Endodermal cell (in vitro differentiated cells): ENCODE measurements around the gene STAT1. TPM values are rescaled to one million over a fixed set of nuclear protein-coding genes. Genes with fewer than 3 reads are reported as not detected.

Experiments
- DNase-seq: peaks from one replicate; pipeline ENCODE4 v3.0.0-alpha.2; 2017
- H3K27ac ChIP-seq: 2 replicates; pipeline ENCODE4 v1.5.1; 2013; ENCODE audit warnings: mild to moderate bottlenecking, low read depth, low read length, moderate library complexity
- H3K27me3 ChIP-seq: 2 replicates; pipeline ENCODE4 v1.6.1; 2013; ENCODE audit warnings: mild to moderate bottlenecking, low read length, moderate library complexity; ENCODE audit not compliant: insufficient read depth, control insufficient read depth, poor library complexity, severe bottlenecking
- H3K36me3 ChIP-seq: 2 replicates; pipeline ENCODE4 v1.7.0; 2013; ENCODE audit warnings: mild to moderate bottlenecking, low read length, moderate library complexity; ENCODE audit not compliant: control insufficient read depth, insufficient read depth
- H3K4me1 ChIP-seq: one replicate; pipeline ENCODE4 v1.7.0; 2013; ENCODE audit warnings: low read length; ENCODE audit not compliant: control insufficient read depth, insufficient read depth
- H3K4me3 ChIP-seq: 2 replicates; pipeline ENCODE4 v1.5.1; 2013; ENCODE audit warnings: mild to moderate bottlenecking, low read length, moderate library complexity
- H3K9ac ChIP-seq: 2 replicates; pipeline ENCODE4 v1.6.1; 2013; ENCODE audit warnings: mild to moderate bottlenecking, low read length, moderate library complexity; ENCODE audit not compliant: poor library complexity, severe bottlenecking; ENCODE audit errors: extremely low read depth
- H3K9me3 ChIP-seq: 2 replicates; pipeline ENCODE4 v1.6.1; 2013; ENCODE audit warnings: mild to moderate bottlenecking, low read length, moderate library complexity; ENCODE audit not compliant: control insufficient read depth
- H3K27ac Mint-ChIP-seq: 2 replicates; pipeline ENCODE4 v1.8.0; 2020; ENCODE audit warnings: mixed read lengths
- H3K27me3 Mint-ChIP-seq: 2 replicates; pipeline ENCODE4 v1.8.0; 2021; ENCODE audit warnings: mild to moderate bottlenecking, mixed read lengths; ENCODE audit not compliant: insufficient read depth
- H3K36me3 Mint-ChIP-seq: 2 replicates; pipeline ENCODE4 v1.8.0; 2020; ENCODE audit warnings: low read depth, mixed read lengths
- H3K4me1 Mint-ChIP-seq: 2 replicates; pipeline ENCODE4 v1.8.0; 2020; ENCODE audit warnings: mixed read lengths
- H3K4me3 Mint-ChIP-seq: 2 replicates; pipeline ENCODE4 v1.8.0; 2020; ENCODE audit warnings: mild to moderate bottlenecking, moderate library complexity, mixed read lengths
- H3K9me3 Mint-ChIP-seq: 2 replicates; pipeline ENCODE4 v1.8.0; 2020; ENCODE audit warnings: mild to moderate bottlenecking, mixed read lengths
- WGBS, 2 experiments: methylation state at CpG; one replicate each; pipeline versions ENCODE4 v1.1.5 to v1.1.7; 2013; ENCODE audit warnings: missing lambda C conversion rate in 2 of 2, mixed read lengths in 1 of 2; ENCODE audit not compliant: insufficient coverage in 1 of 2, insufficient read length in 1 of 2; 5-methylcytosine and 5-hydroxymethylcytosine counted together
- total RNA-seq, 2 donors: library from RNA; stranded (reverse); fragmentation: NEBNext Ultra II Directional in 1 of 2; extraction: Animal tissue kit (Norgen Biotek cat#: 25700) in 1 of 2; gene quantifications; 2 replicates in 1 of 2; 3 replicates in 1 of 2; pipeline ENCODE4 v1.2.1, GENCODE V29; 2021
- TF ChIP-seq, protein P1 (sequence below): fragments of 200-600 bp; sonication (generic); conservative IDR thresholded peaks from 2 replicates; pipeline ENCODE4 v1.5.0; 2021; ENCODE audit warnings: antibody characterized with exemption, mild to moderate bottlenecking

STAT1 gene
- total RNA-seq, 2 donors from 2014 or later, result 48.3 to 74.4 TPM

GRCh38 chr2:191008286-191008685 lies 5.7 kb downstream of the STAT1 start:
- DNase-seq, result no peak
- Histone ChIP-seq H3K9ac (no peak overlapping the region), H3K4me1 (no peaks in the 10 kb centered on the region), H3K36me3 (peaks cover 82% of the 10 kb centered on the region), H3K4me3 (no peak overlapping the region), H3K27me3 (no peaks in the 10 kb centered on the region), H3K27ac (no peak overlapping the region), H3K9me3 (peaks cover 5% of the 10 kb centered on the region)
- peaks cover 57% of the 10 kb centered on the region for H3K36me3 Mint-ChIP-seq
- H3K4me3 Mint-ChIP-seq, result no peak overlapping the region
- TF ChIP-seq, protein P1, sequence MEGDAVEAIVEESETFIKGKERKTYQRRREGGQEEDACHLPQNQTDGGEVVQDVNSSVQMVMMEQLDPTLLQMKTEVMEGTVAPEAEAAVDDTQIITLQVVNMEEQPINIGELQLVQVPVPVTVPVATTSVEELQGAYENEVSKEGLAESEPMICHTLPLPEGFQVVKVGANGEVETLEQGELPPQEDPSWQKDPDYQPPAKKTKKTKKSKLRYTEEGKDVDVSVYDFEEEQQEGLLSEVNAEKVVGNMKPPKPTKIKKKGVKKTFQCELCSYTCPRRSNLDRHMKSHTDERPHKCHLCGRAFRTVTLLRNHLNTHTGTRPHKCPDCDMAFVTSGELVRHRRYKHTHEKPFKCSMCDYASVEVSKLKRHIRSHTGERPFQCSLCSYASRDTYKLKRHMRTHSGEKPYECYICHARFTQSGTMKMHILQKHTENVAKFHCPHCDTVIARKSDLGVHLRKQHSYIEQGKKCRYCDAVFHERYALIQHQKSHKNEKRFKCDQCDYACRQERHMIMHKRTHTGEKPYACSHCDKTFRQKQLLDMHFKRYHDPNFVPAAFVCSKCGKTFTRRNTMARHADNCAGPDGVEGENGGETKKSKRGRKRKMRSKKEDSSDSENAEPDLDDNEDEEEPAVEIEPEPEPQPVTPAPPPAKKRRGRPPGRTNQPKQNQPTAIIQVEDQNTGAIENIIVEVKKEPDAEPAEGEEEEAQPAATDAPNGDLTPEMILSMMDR, result no peak
- no peaks in the 10 kb centered on the region for H3K4me1 Mint-ChIP-seq
- no peak overlapping the region for H3K27ac Mint-ChIP-seq
- peaks cover 4% of the 10 kb centered on the region for H3K9me3 Mint-ChIP-seq
- H3K27me3 Mint-ChIP-seq, result no peaks in the 10 kb centered on the region

GRCh38 chr2:191006997-191007783 lies 6.8 kb downstream of the STAT1 start:
- Histone ChIP-seq H3K4me1 (no peaks in the 10 kb centered on the region), H3K9ac (no peak overlapping the region), H3K9me3 (peaks cover 5% of the 10 kb centered on the region), H3K36me3 (peaks cover 93% of the 10 kb centered on the region), H3K27me3 (no peaks in the 10 kb centered on the region), H3K4me3 (no peak overlapping the region), H3K27ac (no peak overlapping the region)
- 94 to 100% methylated on average over 2 to 3 of the region's 4 CpGs for WGBS, 2 experiments
- no peak for DNase-seq
- no peaks in the 10 kb centered on the region for H3K4me1 Mint-ChIP-seq
- no peaks in the 10 kb centered on the region for H3K27me3 Mint-ChIP-seq
- TF ChIP-seq, protein P1, result no peak
- no peak overlapping the region for H3K4me3 Mint-ChIP-seq
- peaks cover 4% of the 10 kb centered on the region for H3K9me3 Mint-ChIP-seq
- no peak overlapping the region for H3K27ac Mint-ChIP-seq
- peaks cover 68% of the 10 kb centered on the region for H3K36me3 Mint-ChIP-seq

GRCh38 chr2:191006297-191006696 lies 7.7 kb downstream of the STAT1 start:
- DNase-seq, result no peak
- Mint-ChIP-seq H3K27me3 (no peaks in the 10 kb centered on the region), H3K9me3 (peaks cover 4% of the 10 kb centered on the region), H3K36me3 (peaks cover 69% of the 10 kb centered on the region), H3K4me3 (no peak overlapping the region), H3K4me1 (no peaks in the 10 kb centered on the region), H3K27ac (no peak overlapping the region)
- H3K9me3 ChIP-seq, result peaks cover 5% of the 10 kb centered on the region
- H3K9ac ChIP-seq, result no peak overlapping the region
- H3K27me3 ChIP-seq, result no peaks in the 10 kb centered on the region
- no peak overlapping the region for H3K4me3 ChIP-seq
- TF ChIP-seq, protein P1, result no peak
- peaks cover 96% of the 10 kb centered on the region for H3K36me3 ChIP-seq
- H3K4me1 ChIP-seq, result no peaks in the 10 kb centered on the region
- 98 to 100% methylated on average over 1 to 3 of the region's 3 CpGs for WGBS, 2 experiments
- H3K27ac ChIP-seq, result no peak overlapping the region
